Endometrial microvascular endothelial cells (primary cell): ENCODE measurements around the gene LRPAP1. TPM values are rescaled to one million over a fixed set of nuclear protein-coding genes. Genes with fewer than 3 reads are reported as not detected.

Source experiments
- in situ Hi-C: cut with HindIII; loops from 2 replicates; pipeline ENCODE4 v1.10.0; 2017; ENCODE audit warnings: low sequenced_read_pairs, low pct_unique_long_range_greater_than_20kb; ENCODE audit errors: inconsistent ontology term
- total RNA-seq: library from RNA; depleted of rRNA; stranded (reverse); fragments of >200 nt; gene quantifications from one replicate; pipeline ENCODE4 v1.2.3, GENCODE V29; 2015; ENCODE audit errors: inconsistent ontology term

The LRPAP1 gene
- total RNA-seq, 1 donor from 2014 or later, result 160 TPM

GRCh38 chr4:3479358-3480101 is 52.7 kb downstream of the LRPAP1 start:
- in situ Hi-C loops, result no loop called here

- in situ Hi-C loops, result no loop called here
Observed at GRCh38 chr4:3478446-3479357, 53.5 kb downstream of the LRPAP1 start.

GRCh38 chr4:3477750-3478430 is 54.3 kb downstream of the LRPAP1 start:
- in situ Hi-C loops, result no loop called here

- in situ Hi-C loops, result no loop called here
Observed at GRCh38 chr4:3476936-3477749, 55.1 kb downstream of the LRPAP1 start.

- in situ Hi-C loops, result no loop called here
Observed at GRCh38 chr4:3476341-3476747, 55.9 kb downstream of the LRPAP1 start.

GRCh38 chr4:3475713-3476260 is 56.4 kb downstream of the LRPAP1 start:
- in situ Hi-C loops, result no loop called here

GRCh38 chr4:3475041-3475712 is 57.0 kb downstream of the LRPAP1 start:
- in situ Hi-C loops, result no loop called here

GRCh38 chr4:3473996-3474765 is 58.0 kb downstream of the LRPAP1 start:
- in situ Hi-C loops, result no loop called here

GRCh38 chr4:3473181-3473950 is 58.9 kb downstream of the LRPAP1 start:
- in situ Hi-C loops, result no loop called here

GRCh38 chr4:3472411-3473141 is 59.6 kb downstream of the LRPAP1 start:
- in situ Hi-C loops, result no loop called here

GRCh38 chr4:3471886-3472285 is 60.3 kb downstream of the LRPAP1 start:
- in situ Hi-C loops, result no loop called here

- in situ Hi-C loops, result no loop called here
Observed at GRCh38 chr4:3471098-3471760, 61.0 kb downstream of the LRPAP1 start.

GRCh38 chr4:3470244-3471097 is 61.8 kb downstream of the LRPAP1 start:
- in situ Hi-C loops, result no loop called here

GRCh38 chr4:3469386-3470243 is 62.6 kb downstream of the LRPAP1 start:
- in situ Hi-C loops, result no loop called here
